Activated CD8-positive, alpha-beta T cell treated with anti-CD3 and anti-CD28 coated beads for 36 hours (primary cell): ENCODE results near the gene CYBB. TPM values are rescaled to one million over a fixed set of nuclear protein-coding genes. Genes with fewer than 3 reads are reported as not detected.

Experiments used
- ATAC-seq: fragments of 200-7000 bp; cut with Tn5 transposase; one replicate; pipeline ENCODE4 v1.10.0; 2021; ENCODE audit warnings: mild to moderate bottlenecking, moderate library complexity
- CTCF ChIA-PET: fragments of 350-600 bp; sonication (Branson Sonifier 250); formaldehyde crosslinking; loops from one replicate; lab custom pipeline; 2021; ENCODE audit warnings: antibody characterized with exemption; lab: Charles Lee
- POLR2A ChIA-PET: fragments of 350-600 bp; sonication (Branson Sonifier 250); formaldehyde crosslinking; loops from one replicate; lab custom pipeline; 2021; ENCODE audit warnings: antibody characterized with exemption; lab: Charles Lee
- DNase-seq: peaks from one replicate; pipeline ENCODE4 v3.0.0-alpha.2; 2020
- H3K27ac Mint-ChIP-seq: one replicate; pipeline ENCODE4 v1.8.0; 2021; ENCODE audit warnings: mild to moderate bottlenecking, mixed read lengths
- H3K27me3 Mint-ChIP-seq: one replicate; pipeline ENCODE4 v1.8.0; 2021; ENCODE audit warnings: mixed read lengths
- H3K36me3 Mint-ChIP-seq: one replicate; pipeline ENCODE4 v1.8.0; 2021; ENCODE audit warnings: low read depth, mixed read lengths
- H3K4me1 Mint-ChIP-seq: one replicate; pipeline ENCODE4 v1.8.0; 2021; ENCODE audit warnings: low read depth, mixed read lengths
- H3K4me3 Mint-ChIP-seq: one replicate; pipeline ENCODE4 v1.8.0; 2021; ENCODE audit warnings: mild to moderate bottlenecking, moderate library complexity, mixed read lengths
- H3K9me3 Mint-ChIP-seq: one replicate; pipeline ENCODE4 v1.8.0; 2021; ENCODE audit warnings: mixed read lengths
- CTCF ChIP-seq: fragments of 200-600 bp; IDR thresholded peaks from one replicate; pipeline ENCODE4 v1.8.0; 2022; ENCODE audit warnings: antibody characterized with exemption, mild to moderate bottlenecking
- intact Hi-C: fragments of 100-400 bp; cut with micrococcal nuclease; formaldehyde crosslinking; loops from one replicate; pipeline ENCODE4 v1.10.0; 2022
- total RNA-seq, 2 experiments: library from RNA; stranded (reverse); gene quantifications; one replicate each; pipeline ENCODE4 v1.2.3, GENCODE V29; 2021

The CYBB gene
- total RNA-seq, 2 experiments from 2014 or later, result 0.07 to 0.25 TPM

GRCh38 chrX:37854748-37855147, 74.9 kb downstream of the CYBB start:
- Mint-ChIP-seq H3K9me3 (no peaks in the 10 kb centered on the region), H3K4me3 (no peak overlapping the region), H3K27me3 (no peaks in the 10 kb centered on the region), H3K27ac (no peak overlapping the region), H3K4me1 (peaks cover 9% of the 10 kb centered on the region), H3K36me3 (peaks cover 3% of the 10 kb centered on the region)
- POLR2A ChIA-PET, result no interaction called here
- intact Hi-C loops, result no loop called here
- no peak for DNase-seq
- CTCF ChIA-PET, result no interaction called here
- no peak for ATAC-seq
- TF ChIP-seq CTCF, result no peak

- ChIA-PET CTCF (no interaction called here), POLR2A (no interaction called here)
- Mint-ChIP-seq H3K4me1 (no peaks in the 10 kb centered on the region), H3K36me3 (no peaks in the 10 kb centered on the region), H3K4me3 (no peak overlapping the region), H3K27me3 (peaks cover 11% of the 10 kb centered on the region), H3K27ac (no peak overlapping the region), H3K9me3 (no peaks in the 10 kb centered on the region)
- ATAC-seq, result no peak
- no peak for DNase-seq
- TF ChIP-seq CTCF, result no peak
- intact Hi-C loops, result no loop called here
Observed at GRCh38 chrX:37860721-37861120, 80.9 kb downstream of the CYBB start.

GRCh38 chrX:37862851-37863250, 83.0 kb downstream of the CYBB start:
- ChIA-PET CTCF (no interaction called here), POLR2A (no interaction called here)
- intact Hi-C loops, result no loop called here
- DNase-seq, result no peak
- H3K4me3 Mint-ChIP-seq, result no peak overlapping the region
- H3K27me3 Mint-ChIP-seq, result peaks cover 11% of the 10 kb centered on the region
- ATAC-seq, result no peak
- peaks cover 3% of the 10 kb centered on the region for H3K4me1 Mint-ChIP-seq
- no peak overlapping the region for H3K27ac Mint-ChIP-seq
- no peak for TF ChIP-seq CTCF
- H3K36me3 Mint-ChIP-seq, result peaks cover 5% of the 10 kb centered on the region
- H3K9me3 Mint-ChIP-seq, result peaks cover 5% of the 10 kb centered on the region

Other genes starting within 250 kb of the CYBB start
- under 1 TPM; 0.16 to 0.34 TPM for gene LANCL3, start 208.4 kb upstream of the CYBB start, total RNA-seq
- under 1 TPM in 1 of 2 experiments, not detected in 1; 0.07 TPM for gene XK, start 94.3 kb upstream of the CYBB start, total RNA-seq
- 10 to 100 TPM; 24.8 to 26.6 TPM for gene DYNLT3, start 67.5 kb downstream of the CYBB start, total RNA-seq
- gene SYTL5, start 226.5 kb downstream of the CYBB start, total RNA-seq, result not detected